Loucy (cell line): ENCODE results near the gene CENPN.

Experiments used
- EZH2phosphoT487 ChIP-seq: fragments of 200-600 bp; IDR thresholded peaks from 2 replicates; pipeline ENCODE4 v1.6.1; 2018; ENCODE audit warnings: antibody characterized with exemption, mild to moderate bottlenecking, moderate library complexity, borderline replicate concordance
- TF ChIP-seq, protein P1 (sequence below): fragments of 200-600 bp; sonication (generic); conservative IDR thresholded peaks from 2 replicates; pipeline ENCODE4 v1.5.1; 2014; ENCODE audit warnings: mild to moderate bottlenecking, antibody characterized with exemption, low read length

DNA sequence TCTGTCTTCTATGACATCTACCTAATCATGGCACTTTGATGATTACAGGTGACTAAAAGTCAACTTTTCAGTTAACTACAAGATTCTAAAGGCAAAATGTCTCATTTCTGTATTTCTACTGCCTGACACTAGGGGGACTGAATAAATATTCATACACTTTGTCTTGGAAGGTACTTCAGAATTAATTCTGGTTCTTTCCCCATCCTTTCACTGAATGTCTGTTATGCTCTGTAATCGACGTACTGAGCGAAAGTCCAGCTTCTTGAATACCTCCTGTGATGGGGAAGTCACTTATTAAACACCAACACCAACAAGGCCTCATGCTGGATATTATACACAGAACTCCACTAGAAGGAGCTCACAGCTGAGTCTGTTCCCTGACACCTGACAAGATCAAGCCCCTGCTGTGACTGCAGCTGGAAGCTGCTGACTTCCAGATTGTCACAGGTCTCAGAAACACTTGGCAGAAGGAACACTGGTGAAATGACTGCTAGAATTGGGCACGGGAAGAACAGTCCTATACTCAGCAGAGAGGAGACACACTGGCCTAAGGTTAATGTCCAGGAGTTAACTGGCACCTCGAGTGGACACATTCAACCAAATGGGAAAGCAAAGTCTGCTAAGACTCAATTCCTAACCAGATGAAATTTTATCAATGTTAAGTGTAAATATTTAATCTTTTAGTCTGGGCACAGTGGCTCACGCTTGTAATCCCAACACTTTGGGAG lies 32.2 kb upstream of the CENPN start:
- TF ChIP-seq, protein P1, sequence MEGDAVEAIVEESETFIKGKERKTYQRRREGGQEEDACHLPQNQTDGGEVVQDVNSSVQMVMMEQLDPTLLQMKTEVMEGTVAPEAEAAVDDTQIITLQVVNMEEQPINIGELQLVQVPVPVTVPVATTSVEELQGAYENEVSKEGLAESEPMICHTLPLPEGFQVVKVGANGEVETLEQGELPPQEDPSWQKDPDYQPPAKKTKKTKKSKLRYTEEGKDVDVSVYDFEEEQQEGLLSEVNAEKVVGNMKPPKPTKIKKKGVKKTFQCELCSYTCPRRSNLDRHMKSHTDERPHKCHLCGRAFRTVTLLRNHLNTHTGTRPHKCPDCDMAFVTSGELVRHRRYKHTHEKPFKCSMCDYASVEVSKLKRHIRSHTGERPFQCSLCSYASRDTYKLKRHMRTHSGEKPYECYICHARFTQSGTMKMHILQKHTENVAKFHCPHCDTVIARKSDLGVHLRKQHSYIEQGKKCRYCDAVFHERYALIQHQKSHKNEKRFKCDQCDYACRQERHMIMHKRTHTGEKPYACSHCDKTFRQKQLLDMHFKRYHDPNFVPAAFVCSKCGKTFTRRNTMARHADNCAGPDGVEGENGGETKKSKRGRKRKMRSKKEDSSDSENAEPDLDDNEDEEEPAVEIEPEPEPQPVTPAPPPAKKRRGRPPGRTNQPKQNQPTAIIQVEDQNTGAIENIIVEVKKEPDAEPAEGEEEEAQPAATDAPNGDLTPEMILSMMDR: peak; percentile 76
- TF ChIP-seq EZH2phosphoT487: no peak
